ENCODE measurements around the gene URB1.

DNA sequence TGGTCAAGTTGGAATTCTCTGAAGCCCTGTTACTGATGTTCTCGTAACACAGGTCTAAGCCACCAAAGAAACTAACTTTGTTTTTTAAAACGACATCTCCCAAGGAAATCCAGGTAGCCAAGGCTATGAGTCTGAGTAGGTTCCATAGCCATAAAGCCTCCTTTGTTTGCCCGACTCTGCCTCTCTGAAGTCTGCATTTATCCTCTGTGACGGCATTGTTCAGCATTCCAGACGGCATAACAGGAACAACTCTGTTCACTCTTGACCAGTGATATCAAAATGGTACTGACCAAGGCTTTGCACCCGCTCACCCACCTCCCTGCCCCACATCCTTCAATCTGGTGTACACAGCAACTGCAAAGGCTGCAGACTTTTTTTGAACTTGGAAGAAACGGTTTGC is 14.8 kb downstream of the URB1 start:
- TF ChIP-seq CTCF (IDR thresholded peaks at IDR 0.05) (no peak), POLR2A (IDR thresholded peaks at IDR 0.05) (no peak)

Data from Peyer's patch (tissue), 4 donors.